HCT116 (cell line): ENCODE results near the gene LRP1B.

Experiments used
- CTCF ChIP-seq, 3 experiments: fragments of 200-600 bp in 1 of 3; sonication (generic) in 1 of 3; IDR thresholded peaks in 2 of 3; conservative IDR thresholded peaks in 1 of 3; 2 replicates each; pipeline ENCODE4 v1.5.1; 2012 to 2017; ENCODE audit warnings: low read depth in 2 of 3, low read length in 2 of 3, antibody characterized with exemption in 1 of 3, borderline replicate concordance in 1 of 3, control low read depth in 1 of 3, mild to moderate bottlenecking in 1 of 3, mixed read lengths in 1 of 3, mixed run types in 1 of 3, moderate library complexity in 1 of 3; ENCODE audit not compliant: insufficient read depth in 1 of 3
- EZH2 ChIP-seq: fragments of 200-600 bp; sonication (generic); IDR thresholded peaks from 2 replicates; pipeline ENCODE4 v1.6.1; 2017; ENCODE audit warnings: antibody characterized with exemption, mixed run types
- FOSL1 ChIP-seq: IDR thresholded peaks from 2 replicates; pipeline ENCODE4 v1.6.1; 2012; ENCODE audit warnings: low read depth
- POLR2A ChIP-seq: IDR thresholded peaks from 2 replicates; pipeline ENCODE4 v1.7.0; 2011; ENCODE audit warnings: borderline replicate concordance; ENCODE audit not compliant: insufficient read depth, insufficient read length; ENCODE audit errors: extremely low read depth
- POLR2AphosphoS5 ChIP-seq: IDR thresholded peaks from 2 replicates; pipeline ENCODE4 v1.6.1; 2011; ENCODE audit warnings: mild to moderate bottlenecking, low read depth, low read length, moderate library complexity
- SIN3A ChIP-seq: IDR thresholded peaks from 2 replicates; pipeline ENCODE4 v1.6.1; 2012; ENCODE audit warnings: low read depth

GRCh38 chr2:141260911-141261310 is 869.9 kb downstream of the LRP1B start:
- no peak for TF ChIP-seq EZH2
- TF ChIP-seq FOSL1: no peak
- TF ChIP-seq CTCF (IDR thresholded peaks at IDR 0.05 in 2 of 3, conservative IDR thresholded peaks at IDR 0.05 in 1 of 3; ENCODE audit: borderline replicate concordance in 1 of 3, insufficient read depth in 1 of 3, low read depth in 2 of 3, low read length in 2 of 3): no peak
- no peak for TF ChIP-seq POLR2A
- no peak for TF ChIP-seq POLR2AphosphoS5
- TF ChIP-seq SIN3A: no peak
